Osteoblast (primary cell): ENCODE results near the gene TM7SF2. TPM values are rescaled to one million over a fixed set of nuclear protein-coding genes. Genes with fewer than 3 reads are reported as not detected.

Source experiments
- DNase-seq: peaks from one replicate; pipeline ENCODE4 v3.0.0; 2011; ENCODE audit warnings: low spot score, mixed read lengths; ENCODE audit not compliant: insufficient read length; ENCODE audit errors: missing footprints
- H2AFZ ChIP-seq: 2 replicates; pipeline ENCODE4 v1.6.0; 2011; ENCODE audit warnings: mild to moderate bottlenecking, low read length
- H3K27ac ChIP-seq: 2 replicates; pipeline ENCODE4 v1.5.1; 2011; ENCODE audit warnings: mild to moderate bottlenecking, low read depth, low read length, moderate library complexity
- H3K27me3 ChIP-seq: 2 replicates; pipeline ENCODE4 v1.6.0; 2012; ENCODE audit warnings: mild to moderate bottlenecking, control low read depth, inconsistent platforms, low read length, moderate library complexity; ENCODE audit not compliant: insufficient read depth
- H3K36me3 ChIP-seq: 2 replicates; pipeline ENCODE4 v1.5.1; 2011; ENCODE audit warnings: mild to moderate bottlenecking, low read length, control low read depth, moderate library complexity; ENCODE audit not compliant: insufficient read depth
- H3K4me1 ChIP-seq: 2 replicates; pipeline ENCODE4 v1.5.1; 2011; ENCODE audit warnings: mild to moderate bottlenecking, low read length, control low read depth, moderate library complexity; ENCODE audit not compliant: insufficient read depth
- H3K4me2 ChIP-seq: 2 replicates; pipeline ENCODE4 v1.6.0; 2011; ENCODE audit warnings: mild to moderate bottlenecking, low read length; ENCODE audit not compliant: insufficient read depth
- H3K4me3 ChIP-seq: fragments of 200-600 bp; sonication (generic); 3 replicates; pipeline ENCODE4 v1.5.1; 2012; ENCODE audit warnings: mild to moderate bottlenecking, low read length, inconsistent platforms; ENCODE audit not compliant: insufficient read depth
- H3K79me2 ChIP-seq: 2 replicates; pipeline ENCODE4 v1.6.0; 2012; ENCODE audit warnings: mild to moderate bottlenecking, low read length, control low read depth, inconsistent platforms; ENCODE audit not compliant: insufficient read depth
- H3K9me3 ChIP-seq: 2 replicates; pipeline ENCODE4 v1.5.1; 2011; ENCODE audit warnings: low read depth, low read length, control low read depth
- H4K20me1 ChIP-seq: 2 replicates; pipeline ENCODE4 v1.6.0; 2012; ENCODE audit warnings: mild to moderate bottlenecking, low read length, control low read depth; ENCODE audit not compliant: insufficient read depth
- CTCF ChIP-seq: IDR thresholded peaks from 2 replicates; pipeline ENCODE4 v1.5.1; 2011; ENCODE audit warnings: mild to moderate bottlenecking, low read depth, low read length, moderate library complexity; ENCODE audit errors: extremely low read depth
- small RNA-seq: library from RNA; depleted of rRNA; stranded (forward); fragments of <200 nt; gene quantifications from one replicate; pipeline ENCODE3, GENCODE V24; 2012
- total RNA-seq: library from RNA; depleted of rRNA; stranded (reverse); fragments of >200 nt; gene quantifications from 2 replicates; pipeline ENCODE4 v1.2.3, GENCODE V29; 2012

Gene TM7SF2
- total RNA-seq, 1 donor: 10.1 TPM

DNA sequence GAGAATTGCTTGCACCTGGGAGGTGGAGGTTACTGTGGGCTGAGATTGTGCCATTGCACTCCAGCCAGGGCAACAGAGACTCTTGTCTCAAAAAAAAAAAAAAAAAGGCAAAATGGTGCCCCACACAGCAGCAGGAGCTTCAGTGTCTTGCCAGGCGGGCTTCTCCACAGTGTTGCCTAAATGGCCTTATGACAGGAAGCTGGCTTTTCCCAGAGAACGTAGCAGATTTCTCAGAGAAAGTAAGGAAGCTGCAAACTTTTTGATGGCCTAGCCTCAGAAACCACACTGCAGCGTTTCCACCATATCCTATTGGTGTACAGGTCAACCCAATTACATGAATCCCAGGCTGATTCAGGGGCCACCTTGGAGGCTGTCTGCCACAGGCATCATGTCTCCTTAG, 45.7 kb downstream of the TM7SF2 start:
- H3K27ac ChIP-seq: no peak overlapping the region
- no peaks in the 10 kb centered on the region for H3K79me2 ChIP-seq
- no peak for DNase-seq
- H3K27me3 ChIP-seq: no peaks in the 10 kb centered on the region
- no peak for TF ChIP-seq CTCF
- H3K36me3 ChIP-seq: no peaks in the 10 kb centered on the region
- no peak overlapping the region for H3K4me3 ChIP-seq
- H2AFZ ChIP-seq: no peak overlapping the region
- no peak overlapping the region for H3K4me2 ChIP-seq
- peaks cover 6% of the 10 kb centered on the region for H3K4me1 ChIP-seq
- no peaks in the 10 kb centered on the region for H4K20me1 ChIP-seq
- no peaks in the 10 kb centered on the region for H3K9me3 ChIP-seq

DNA sequence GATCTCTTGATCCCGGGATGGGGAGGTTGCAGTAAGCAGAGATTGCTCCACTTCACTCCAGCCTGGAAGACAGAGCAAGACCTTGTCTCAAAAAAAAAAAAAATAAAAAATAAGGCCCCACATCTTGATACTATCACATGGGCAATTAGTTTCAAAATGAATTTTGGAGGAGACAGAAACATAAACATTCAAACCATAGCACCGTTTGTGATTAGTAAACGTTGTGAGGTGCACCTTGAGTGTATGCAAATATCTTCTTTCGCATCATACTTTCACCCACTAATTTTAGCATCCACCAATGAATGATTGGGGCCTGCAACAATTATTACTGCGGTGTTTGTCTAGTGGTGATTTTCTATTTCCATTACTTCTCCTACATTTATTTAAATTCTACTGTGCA, 47.3 kb downstream of the TM7SF2 start:
- no peak for DNase-seq
- Histone ChIP-seq H3K9me3 (no peaks in the 10 kb centered on the region), H3K36me3 (no peaks in the 10 kb centered on the region), H3K27me3 (no peaks in the 10 kb centered on the region), H3K27ac (no peak overlapping the region), H3K4me1 (no peaks in the 10 kb centered on the region), H3K4me2 (no peak overlapping the region), H4K20me1 (no peaks in the 10 kb centered on the region), H3K4me3 (no peak overlapping the region), H2AFZ (no peak overlapping the region), H3K79me2 (no peaks in the 10 kb centered on the region)
- no peak for TF ChIP-seq CTCF

GRCh38 chr11:65160643-65161042, 49.0 kb downstream of the TM7SF2 start:
- Histone ChIP-seq H4K20me1 (no peaks in the 10 kb centered on the region), H3K27me3 (no peaks in the 10 kb centered on the region), H3K27ac (no peak overlapping the region), H3K4me2 (no peak overlapping the region), H2AFZ (no peak overlapping the region), H3K79me2 (no peaks in the 10 kb centered on the region), H3K36me3 (no peaks in the 10 kb centered on the region), H3K4me3 (no peak overlapping the region), H3K4me1 (peaks cover 3% of the 10 kb centered on the region), H3K9me3 (no peaks in the 10 kb centered on the region)
- no peak for DNase-seq
- no peak for TF ChIP-seq CTCF

GRCh38 chr11:65163684-65164083, 52.0 kb downstream of the TM7SF2 start:
- no peak for TF ChIP-seq CTCF
- no peaks in the 10 kb centered on the region for H3K9me3 ChIP-seq
- no peaks in the 10 kb centered on the region for H4K20me1 ChIP-seq
- H3K79me2 ChIP-seq: no peaks in the 10 kb centered on the region
- peaks cover 3% of the 10 kb centered on the region for H3K4me1 ChIP-seq
- no peak overlapping the region for H3K27ac ChIP-seq
- no peak overlapping the region for H3K4me3 ChIP-seq
- no peaks in the 10 kb centered on the region for H3K36me3 ChIP-seq
- DNase-seq: no peak
- no peak overlapping the region for H2AFZ ChIP-seq
- no peak overlapping the region for H3K4me2 ChIP-seq
- no peaks in the 10 kb centered on the region for H3K27me3 ChIP-seq

Small RNA genes lying within 50 kb of the gene (small RNA-seq; reads per million reads assigned to genes)
- gene HIGD1AP10 (not detected), gene PDCL2P2 (not detected), gene RNU2-23P (43.7 reads per million, percentile 96 among the genes with 10 or more reads in this experiment)

Other genes with a start within 250 kb of the TM7SF2 start
- gene EHD1, start 233.3 kb upstream of the TM7SF2 start, total RNA-seq: 51.3 and 51.4 TPM in 2 replicates
- 20.0 and 25.7 TPM in 2 replicates for gene ATG2A, start 194.7 kb upstream of the TM7SF2 start, total RNA-seq
- gene PPP2R5B, start 187.2 kb upstream of the TM7SF2 start, total RNA-seq: 6.2 and 6.8 TPM in 2 replicates
- not detected in 2 replicates for gene GPHA2, start 176.0 kb upstream of the TM7SF2 start, total RNA-seq
- not detected in 2 replicates for gene MAJIN, start 139.8 kb upstream of the TM7SF2 start, total RNA-seq
- 0.29 and 1.4 TPM in 2 replicates for gene BATF2, start 114.9 kb upstream of the TM7SF2 start, total RNA-seq
- 66.3 and 78.5 TPM in 2 replicates for gene ARL2, start 97.7 kb upstream of the TM7SF2 start, total RNA-seq
- gene SNX15, start 84.4 kb upstream of the TM7SF2 start, total RNA-seq: 12.3 and 13.0 TPM in 2 replicates
- 7.6 and 9.7 TPM in 2 replicates for gene SAC3D1, start 70.7 kb upstream of the TM7SF2 start, total RNA-seq
- 15.6 and 17.7 TPM in 2 replicates for gene NAALADL1, start 53.3 kb upstream of the TM7SF2 start, total RNA-seq
- gene CDCA5, start 27.8 kb upstream of the TM7SF2 start, total RNA-seq: 2.1 and 3.3 TPM in 2 replicates
- 38.6 and 39.4 TPM in 2 replicates for gene ZFPL1, start 27.6 kb upstream of the TM7SF2 start, total RNA-seq
- 122 and 153 TPM in 2 replicates for gene VPS51, start 15.7 kb upstream of the TM7SF2 start, total RNA-seq
- 12.3 and 12.4 TPM in 2 replicates for gene ZNHIT2, start 5.8 kb downstream of the TM7SF2 start, total RNA-seq
- gene FAU, start 10.3 kb downstream of the TM7SF2 start, total RNA-seq: 94.3 and 118 TPM in 2 replicates
- 37.4 and 41.6 TPM in 2 replicates for gene MRPL49, start 10.4 kb downstream of the TM7SF2 start, total RNA-seq
- 10.3 and 11.9 TPM in 2 replicates for gene SYVN1, start 22.6 kb downstream of the TM7SF2 start, total RNA-seq
- gene SPDYC, start 58.4 kb downstream of the TM7SF2 start, total RNA-seq: not detected in 2 replicates
- gene CAPN1, start 70.1 kb downstream of the TM7SF2 start, total RNA-seq: 102 and 116 TPM in 2 replicates
- gene POLA2, start 150.1 kb downstream of the TM7SF2 start, total RNA-seq: 4.3 and 6.2 TPM in 2 replicates
- gene CDC42EP2, start 203.0 kb downstream of the TM7SF2 start, total RNA-seq: 15.0 and 15.6 TPM in 2 replicates
- gene DPF2, start 222.0 kb downstream of the TM7SF2 start, total RNA-seq: 44.2 and 48.1 TPM in 2 replicates
- not detected in 2 replicates for gene TIGD3, start 242.9 kb downstream of the TM7SF2 start, total RNA-seq